NCI-H2227 treated with DMSO at 0.1 percent for 48 hours (cell line): ENCODE results near the gene SLC39A6.
A peak's percentile ranks its signal among the peaks of the same experiment; 100 is the strongest.
"Not testable (repeated sequence)": the region's sequence is repeated elsewhere in the genome, so short reads cannot be mapped to it uniquely, and the experiment has no call there.

Experiments used
- DNase-seq: peaks from one replicate; lab custom pipeline; 2025; lab: John Stamatoyannopoulos, UW

The SLC39A6 gene

DNA sequence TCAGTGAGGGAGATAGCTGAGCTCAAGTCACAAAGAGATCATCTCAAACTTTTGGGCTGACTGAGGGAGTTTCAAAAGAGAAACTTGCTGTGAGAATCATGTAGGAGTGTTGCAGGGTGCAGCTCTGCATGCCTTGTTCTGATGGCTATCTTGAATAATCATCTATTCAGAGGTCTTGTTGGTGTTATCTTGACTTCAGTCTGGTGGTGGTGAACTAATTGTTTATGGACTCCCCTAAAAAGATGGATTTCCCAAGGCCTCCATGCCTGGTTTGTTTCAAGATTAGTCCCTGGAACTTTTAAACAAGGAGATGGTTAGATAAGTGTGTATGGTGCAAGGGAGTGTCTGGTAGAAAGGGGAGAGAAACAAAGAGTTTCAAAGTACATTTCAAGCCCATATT lies 29.8 kb downstream of the SLC39A6 start:
- no peak for DNase-seq

DNA sequence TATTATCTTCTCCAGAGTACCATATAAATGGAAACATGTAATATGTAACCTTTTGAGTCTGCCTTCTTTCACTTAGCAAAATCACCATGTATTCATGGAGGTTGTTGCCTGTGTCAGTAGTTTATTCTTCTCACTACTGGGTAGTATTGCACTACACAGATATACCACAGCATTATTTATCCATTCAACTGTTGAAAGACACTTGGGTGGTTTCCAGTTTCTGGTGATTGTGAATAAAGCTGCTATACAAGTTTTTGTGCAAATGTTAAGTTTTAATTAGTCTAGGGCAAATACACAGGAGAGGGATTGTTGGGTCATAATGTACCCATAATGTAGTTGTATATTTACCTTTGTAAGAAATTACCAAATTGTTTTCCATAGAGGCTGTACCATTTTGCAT lies 32.2 kb downstream of the SLC39A6 start:
- no peak for DNase-seq

DNA sequence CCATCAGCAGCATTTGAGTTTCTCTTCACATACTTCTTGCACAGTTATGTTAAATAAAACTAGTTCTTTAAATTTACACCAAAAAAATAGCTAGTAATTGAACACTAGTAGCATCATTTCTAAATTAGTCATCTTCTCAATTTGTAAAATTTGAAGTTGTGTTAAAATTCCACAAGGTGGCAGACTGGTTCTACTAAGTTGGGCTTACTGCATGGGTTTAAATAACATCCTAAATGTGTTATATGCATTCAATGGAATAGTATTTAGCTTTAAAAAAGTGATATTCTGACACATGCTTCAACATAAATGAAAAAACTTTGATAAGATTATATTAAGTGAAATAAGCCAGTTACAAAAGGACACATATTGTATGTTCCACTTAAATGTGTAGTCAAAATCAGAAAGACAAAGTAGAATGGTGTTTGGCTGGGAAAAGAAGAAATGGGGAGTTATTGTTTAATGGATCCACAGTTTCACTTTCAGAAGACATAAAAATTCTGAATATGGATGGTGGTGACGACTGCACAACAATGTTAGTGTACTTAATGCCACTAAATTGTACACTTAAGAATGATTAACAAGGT lies 33.1 kb downstream of the SLC39A6 start:
- peak; percentile 32 for DNase-seq

DNA sequence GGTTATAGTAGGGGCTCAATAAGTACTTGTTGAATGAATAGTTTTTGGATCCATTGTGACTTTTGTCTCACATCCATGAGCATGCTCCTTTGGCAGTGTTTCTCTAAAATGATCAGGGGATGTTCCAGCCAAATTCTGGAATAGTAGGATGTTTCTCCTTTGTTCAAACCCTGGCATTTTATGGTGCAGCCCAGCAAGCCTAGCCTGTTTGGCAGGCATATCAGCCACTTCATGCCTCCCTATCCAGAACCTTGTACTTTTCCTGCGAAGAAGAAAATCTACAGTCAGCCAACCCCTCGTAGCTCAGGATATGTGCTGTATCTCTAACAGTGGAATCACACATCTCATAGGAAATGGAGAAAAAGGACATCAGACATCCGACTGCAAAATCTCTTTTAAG lies 34.7 kb downstream of the SLC39A6 start:
- no peak for DNase-seq

DNA sequence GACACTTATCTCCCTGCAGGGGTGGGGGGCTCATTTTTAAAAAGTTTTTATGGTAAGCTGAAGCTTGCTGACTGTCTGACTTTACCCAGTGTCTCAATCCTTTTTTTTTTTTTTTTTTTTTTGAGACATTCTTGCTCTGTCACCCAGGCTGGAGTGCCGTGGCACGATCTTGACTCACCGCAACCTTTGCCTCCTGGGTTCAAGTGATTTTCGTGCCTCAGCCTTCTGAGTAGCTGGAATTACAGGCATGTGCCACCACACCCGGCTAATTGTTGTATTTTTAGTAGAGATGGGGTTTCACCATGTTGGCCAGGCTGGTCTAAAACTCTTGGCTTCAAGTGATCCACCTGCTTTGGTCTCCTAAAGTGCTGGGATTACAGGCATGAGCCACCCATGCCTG lies 37.0 kb downstream of the SLC39A6 start:
- DNase-seq, result not testable (repeated sequence)

DNA sequence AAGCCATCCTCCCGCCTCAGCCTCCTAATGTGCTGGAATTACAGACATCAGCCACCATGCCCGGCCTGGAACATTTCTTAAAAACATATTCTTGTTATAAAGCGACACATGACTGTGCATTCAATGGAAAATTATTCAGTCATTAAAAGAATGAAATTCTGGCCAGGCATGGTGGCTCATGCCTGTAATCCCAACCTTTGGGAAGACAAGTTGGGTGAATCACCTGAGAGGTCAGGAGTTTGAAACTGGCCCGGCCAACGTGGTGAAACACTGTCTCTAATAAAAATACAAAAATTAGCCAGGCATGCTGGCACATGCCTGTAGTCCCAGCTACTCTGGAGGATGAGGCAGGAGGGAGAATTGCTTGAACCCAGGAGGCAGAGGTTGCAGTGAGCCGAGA lies 40.1 kb downstream of the SLC39A6 start:
- no peak for DNase-seq

DNA sequence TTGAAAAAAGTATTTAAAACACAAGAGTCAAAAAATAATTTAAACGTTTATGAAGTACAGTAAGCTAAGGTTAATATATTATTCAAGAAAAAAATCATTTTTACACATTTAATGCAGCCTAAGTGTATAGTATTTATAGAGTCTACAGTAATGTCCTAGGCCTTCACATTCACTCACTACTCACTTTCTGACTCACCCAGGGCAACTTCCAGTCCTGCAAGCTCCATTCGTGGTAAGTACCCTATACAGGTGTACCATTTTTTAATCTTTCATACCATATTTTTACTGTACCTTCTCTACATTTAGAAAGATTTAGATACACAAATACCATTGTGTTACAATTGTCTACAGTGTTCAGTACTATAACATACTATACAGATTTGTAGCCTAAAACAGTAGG lies 40.9 kb downstream of the SLC39A6 start:
- no peak for DNase-seq

DNA sequence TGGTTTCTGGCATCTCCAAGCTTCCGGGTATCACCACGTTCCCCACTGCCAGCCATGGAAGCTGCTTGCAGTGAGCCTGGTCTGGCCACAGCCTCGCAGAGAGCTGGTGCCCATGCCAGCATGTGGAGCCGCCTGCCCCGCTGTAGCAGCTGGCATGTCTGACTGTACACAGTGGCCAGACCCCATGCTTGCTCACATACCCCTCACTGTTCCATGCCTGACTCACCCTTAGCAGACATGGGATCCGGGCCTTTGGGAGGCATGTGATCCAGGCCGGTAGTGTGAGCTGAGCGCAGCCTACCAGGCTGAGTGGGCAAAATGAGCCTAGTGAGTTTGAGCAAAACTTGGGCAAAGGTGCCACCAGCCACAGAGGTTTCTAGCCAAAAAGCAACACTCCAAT lies 43.0 kb downstream of the SLC39A6 start:
- no peak for DNase-seq

DNA sequence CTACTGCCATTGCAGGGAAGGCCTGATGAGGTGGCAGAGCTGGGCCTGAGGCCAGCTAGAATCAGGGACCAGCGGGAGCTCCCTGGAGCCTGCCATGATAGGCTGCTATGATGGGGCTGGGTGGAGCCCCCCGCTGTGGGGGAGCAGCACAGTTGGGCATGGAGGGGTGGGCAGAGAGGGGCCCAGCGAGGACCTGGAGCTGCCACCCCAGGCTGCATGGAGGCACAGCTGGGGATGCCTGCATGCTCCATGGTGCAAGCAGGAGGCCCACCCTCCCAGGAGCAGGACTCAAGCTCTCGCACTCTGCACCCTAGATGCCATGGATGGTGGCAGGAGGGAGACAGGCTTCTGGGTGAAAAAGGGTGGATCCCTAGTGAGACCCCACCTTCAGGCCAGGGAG lies 43.9 kb downstream of the SLC39A6 start:
- no peak for DNase-seq

DNA sequence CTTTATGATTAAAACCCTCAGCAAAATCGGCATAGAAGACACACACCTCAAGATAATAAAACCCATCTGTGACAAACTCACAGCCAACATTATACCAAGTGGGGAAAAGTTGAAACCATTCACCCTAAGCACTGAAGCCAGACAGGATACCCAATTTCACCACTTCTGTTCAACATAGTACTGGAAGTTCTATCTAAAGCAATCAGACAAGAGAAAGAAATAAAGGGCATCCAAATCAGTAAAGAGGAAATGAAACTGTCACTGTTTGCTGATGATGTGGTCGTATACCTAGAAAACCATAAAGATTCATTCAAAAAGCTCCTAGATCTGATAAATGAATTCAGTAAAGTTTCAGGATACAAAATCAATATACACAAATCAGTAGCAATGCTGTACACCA lies 45.4 kb downstream of the SLC39A6 start:
- DNase-seq, result no peak

DNA sequence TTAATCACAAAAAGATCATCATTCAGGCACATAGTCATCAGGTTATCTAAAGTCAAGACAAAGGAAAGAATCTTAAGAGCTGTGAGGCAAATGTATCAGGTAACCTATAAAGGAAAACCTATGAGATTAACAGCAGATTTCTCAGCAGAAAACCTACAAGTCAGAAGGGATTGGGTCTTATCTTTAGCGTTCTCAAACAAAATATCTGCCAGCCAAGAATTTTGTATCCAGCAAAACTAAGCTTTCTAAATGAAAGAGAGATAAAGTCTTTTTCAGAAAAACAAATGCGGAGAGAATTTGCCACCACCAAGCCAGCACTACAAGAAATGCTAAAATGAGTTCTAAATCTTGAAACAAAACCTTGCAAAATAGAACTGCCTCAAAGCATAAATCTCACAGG lies 48.0 kb downstream of the SLC39A6 start:
- not testable (repeated sequence) for DNase-seq

DNA sequence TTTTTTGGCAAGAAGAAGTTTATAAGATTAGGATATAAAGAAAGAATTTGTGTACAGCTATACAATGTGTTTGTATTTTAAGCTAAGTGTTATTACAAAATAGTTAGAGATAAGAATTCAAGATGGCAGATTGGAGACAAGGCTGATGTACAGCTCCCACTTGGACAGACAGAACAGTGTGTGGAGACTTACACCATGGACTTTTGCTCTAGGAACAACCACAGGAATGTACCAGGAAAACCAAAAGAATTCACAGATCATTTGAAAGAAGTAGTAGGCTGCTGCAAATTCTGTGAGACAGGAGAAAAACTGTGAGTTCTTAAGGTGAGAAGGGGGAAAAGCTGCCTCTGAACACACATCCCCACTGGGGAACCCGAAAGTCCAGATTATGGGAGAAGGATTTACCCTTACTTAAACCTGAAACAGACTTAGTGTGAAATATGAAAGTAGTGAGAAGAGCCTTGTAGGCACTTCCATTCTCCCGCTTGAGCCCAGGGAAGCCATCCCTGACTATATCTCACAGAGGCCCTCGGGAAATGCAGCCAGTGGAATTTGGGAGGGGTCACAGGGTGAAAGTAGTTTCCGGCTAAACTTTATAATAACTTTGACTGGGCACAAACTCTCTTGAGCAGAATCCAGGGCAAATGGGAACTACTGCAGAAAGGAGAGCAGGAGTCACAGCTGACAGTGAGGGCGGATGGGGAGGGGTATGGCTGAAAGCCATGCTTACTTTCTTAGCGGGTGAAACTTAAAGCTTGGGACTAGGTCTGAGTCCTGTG lies 50.2 kb downstream of the SLC39A6 start:
- DNase-seq, result no peak

DNA sequence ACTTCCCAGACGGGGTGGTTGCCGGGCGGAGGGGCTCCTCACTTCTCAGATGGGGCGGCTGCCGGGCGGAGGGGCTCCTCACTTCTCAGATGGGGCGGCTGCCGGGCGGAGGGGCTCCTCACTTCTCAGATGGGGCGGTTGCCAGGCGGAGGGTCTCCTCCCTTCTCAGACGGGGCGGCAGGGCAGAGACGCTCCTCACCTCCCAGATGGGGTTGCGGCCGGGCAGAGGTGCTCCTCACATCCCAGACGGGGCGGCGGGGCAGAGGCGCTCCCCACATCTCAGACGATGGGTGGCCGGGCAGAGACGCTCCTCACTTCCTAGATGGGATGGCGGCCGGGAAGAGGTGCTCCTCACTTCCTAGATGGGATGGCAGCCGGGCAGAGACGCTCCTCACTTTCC lies 51.4 kb downstream of the SLC39A6 start:
- not testable (repeated sequence) for DNase-seq

DNA sequence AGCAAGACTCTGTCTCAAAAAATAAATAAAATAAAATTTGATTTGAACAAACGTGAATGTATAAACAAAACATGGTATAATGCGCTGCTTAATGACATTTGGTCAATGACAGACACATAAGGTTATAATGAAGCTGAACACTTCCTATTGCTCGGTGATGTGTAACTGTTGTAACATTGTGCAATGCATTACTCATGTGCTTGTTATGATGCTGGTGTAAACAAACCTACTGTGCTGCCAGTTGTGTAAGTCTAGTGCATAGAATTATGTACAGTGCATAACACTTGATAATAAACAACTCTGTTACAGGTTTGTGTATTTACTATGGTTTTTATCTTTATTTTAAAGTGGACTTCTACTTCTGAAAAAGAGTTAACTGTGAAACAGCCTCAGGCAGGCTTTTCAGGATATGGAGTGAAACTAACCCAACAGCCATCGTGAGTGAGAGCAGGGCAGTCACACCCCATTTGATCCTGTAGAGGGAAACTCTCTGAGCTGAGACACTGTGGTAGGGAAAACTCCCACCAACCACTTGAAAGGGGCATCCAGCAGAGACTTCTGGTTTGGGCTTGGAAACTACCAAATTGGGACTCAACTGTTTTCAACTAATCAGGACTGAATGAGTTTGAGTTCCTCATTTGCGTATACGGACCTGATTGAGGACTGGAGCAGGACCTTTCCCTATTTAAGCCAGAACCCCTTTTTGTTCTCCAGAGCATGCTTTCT lies 53.1 kb downstream of the SLC39A6 start:
- no peak for DNase-seq

DNA sequence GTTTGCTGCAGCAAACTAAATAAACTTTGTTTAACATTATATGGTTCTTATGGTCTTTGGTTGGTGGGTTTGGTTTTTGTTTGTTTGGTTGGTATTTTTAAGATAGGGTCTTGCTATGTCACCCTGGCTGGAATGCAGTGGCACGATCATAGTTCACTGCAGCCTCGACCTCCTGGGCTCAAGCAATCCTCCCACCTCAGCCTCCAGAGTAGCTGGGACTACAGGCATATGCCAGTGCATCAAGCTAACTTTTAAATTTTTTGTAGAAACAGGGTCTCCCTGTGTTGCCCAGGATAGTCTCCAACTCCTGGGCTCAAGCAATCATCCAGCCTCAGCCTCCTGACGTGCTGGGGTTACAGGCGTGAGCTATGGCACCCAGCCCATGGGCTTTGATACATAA lies 54.7 kb downstream of the SLC39A6 start:
- DNase-seq, result no peak

DNA sequence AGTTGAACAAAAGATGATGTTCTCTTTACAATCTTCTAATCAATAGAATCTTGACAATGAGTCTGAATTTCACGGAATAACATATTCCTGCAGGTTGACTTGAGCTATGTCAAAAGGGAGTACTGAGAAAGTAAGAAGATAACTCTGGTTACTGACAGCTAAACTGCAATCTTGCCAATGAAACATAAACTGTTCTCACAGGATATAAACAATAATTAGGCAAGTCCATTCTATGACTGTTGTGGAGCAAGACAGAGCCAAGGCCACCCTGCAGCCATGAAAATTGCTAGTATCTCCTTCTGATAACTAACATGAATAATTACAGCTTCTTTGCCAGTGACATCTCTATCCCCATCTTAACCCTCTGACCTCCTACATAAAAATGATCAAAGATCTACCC lies 55.5 kb downstream of the SLC39A6 start:
- DNase-seq, result peak; percentile 23

DNA sequence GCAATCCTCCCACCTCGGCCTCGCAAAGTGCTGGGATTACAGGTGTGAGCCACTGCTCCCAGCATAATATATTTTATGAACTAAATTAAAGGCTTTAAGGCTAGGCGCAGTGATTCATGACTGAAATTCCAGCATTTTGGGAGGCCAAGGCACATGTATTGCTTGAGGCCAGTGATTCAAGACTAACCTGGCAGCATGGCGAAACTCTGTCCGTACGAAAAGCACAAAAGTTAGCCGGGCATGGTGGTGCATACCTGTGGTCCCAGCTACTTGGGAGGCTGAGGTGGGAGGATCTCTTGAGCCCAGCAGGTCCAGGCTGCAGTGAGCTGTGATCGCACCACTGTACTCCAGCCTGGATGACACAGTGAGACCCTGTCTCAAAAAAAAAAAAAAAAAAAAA lies 56.7 kb downstream of the SLC39A6 start:
- not testable (repeated sequence) for DNase-seq

DNA sequence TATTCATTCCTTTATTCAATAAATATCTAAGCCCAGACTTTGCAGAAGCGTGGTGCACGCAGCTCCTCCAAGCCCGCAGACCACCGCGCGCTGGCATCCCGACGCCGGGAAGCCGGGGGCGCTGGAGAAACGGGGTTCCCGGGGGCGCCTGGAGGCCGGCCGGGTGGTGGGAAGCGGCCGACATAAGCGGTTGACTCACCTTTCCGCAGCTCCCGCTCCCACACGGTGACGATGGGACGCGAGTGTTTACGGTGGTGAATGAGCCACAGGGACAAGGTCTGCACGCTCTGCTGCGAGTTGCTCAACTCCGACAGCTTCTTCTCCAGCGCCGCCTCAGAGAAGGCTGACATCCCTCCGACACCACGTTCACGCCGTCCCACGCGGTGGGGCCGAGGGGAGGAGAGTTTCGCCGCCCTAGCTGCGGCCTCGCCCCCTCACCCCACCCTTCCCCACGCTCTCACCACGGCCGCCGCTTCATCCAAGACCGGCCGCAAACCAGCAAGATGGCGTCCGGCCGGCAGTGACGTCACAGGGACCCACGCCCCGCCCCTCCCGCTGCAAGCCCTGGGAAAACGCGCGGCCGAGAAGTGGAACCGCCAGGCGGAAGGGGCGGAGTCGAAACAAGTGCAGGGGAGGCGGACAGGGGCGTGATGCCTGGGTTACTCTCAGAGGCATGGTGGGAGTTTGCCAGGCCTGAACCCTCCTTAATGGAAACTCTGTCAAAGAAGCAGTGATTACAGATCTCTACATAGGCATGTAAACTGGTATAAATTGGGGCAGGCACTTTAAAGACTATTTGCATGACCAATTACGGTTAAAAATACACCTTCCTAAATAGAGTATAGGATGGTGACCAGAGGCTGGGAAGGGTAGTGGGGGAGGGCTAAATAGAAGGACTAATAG lies 61.8 kb downstream of the SLC39A6 start, which contains the start of gene RPRD1A:
TSS of gene RPRD1A (minus strand) at position 505 of the 903 bp plus-strand sequence. CDS start at position 350, 155 bp downstream.
- peak; percentile 96 for DNase-seq

DNA sequence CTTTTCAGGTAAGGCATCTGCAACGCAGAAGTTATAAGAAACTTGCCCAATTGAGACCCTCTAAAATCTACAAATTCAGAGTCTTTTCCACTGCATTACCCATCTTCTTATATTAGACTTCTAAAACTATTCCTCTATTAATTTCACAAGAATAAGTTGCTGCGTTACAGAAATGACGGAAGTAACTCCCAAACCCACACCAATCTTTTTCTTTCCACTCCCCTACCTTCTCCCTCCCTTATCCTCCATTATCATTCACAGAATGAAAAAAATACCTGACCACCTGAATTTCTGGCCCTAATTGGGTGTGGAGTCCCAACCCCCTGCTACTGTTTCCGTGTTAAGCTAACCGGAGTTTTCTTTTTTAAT lies 62.5 kb downstream of the SLC39A6 start:
- no peak for DNase-seq

DNA sequence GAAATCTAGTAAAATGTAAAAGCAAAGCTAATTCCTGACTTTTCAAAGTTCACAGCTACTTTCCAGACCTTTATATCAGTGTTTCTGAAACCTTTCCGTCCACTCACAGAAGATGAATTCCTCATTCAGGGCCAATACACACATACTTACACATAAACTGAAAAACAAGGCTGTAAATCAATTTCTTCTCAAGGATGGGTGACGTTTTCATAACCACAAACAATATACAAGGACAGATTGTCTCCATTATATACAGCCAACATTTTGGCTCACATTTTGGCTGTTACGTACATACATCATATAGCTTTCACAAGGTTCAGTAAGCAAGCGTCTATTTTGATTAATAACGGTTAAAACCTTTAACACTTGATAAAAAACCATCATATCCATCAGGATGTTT lies 63.1 kb downstream of the SLC39A6 start:
- no peak for DNase-seq

DNA sequence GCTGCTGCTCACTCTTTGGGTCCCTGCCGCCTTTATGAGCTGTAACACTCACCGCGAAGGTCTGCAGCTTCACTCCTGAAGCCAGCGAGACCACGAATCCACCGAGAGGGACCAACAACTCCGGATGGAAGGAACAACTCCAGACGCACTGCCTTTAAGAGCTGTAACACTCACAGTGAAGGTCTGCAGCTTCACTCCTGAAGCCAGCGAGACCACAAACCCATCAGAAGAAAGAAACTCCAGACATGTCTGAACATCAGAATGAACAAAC lies 64.4 kb downstream of the SLC39A6 start:
- DNase-seq, result not testable (repeated sequence)

DNA sequence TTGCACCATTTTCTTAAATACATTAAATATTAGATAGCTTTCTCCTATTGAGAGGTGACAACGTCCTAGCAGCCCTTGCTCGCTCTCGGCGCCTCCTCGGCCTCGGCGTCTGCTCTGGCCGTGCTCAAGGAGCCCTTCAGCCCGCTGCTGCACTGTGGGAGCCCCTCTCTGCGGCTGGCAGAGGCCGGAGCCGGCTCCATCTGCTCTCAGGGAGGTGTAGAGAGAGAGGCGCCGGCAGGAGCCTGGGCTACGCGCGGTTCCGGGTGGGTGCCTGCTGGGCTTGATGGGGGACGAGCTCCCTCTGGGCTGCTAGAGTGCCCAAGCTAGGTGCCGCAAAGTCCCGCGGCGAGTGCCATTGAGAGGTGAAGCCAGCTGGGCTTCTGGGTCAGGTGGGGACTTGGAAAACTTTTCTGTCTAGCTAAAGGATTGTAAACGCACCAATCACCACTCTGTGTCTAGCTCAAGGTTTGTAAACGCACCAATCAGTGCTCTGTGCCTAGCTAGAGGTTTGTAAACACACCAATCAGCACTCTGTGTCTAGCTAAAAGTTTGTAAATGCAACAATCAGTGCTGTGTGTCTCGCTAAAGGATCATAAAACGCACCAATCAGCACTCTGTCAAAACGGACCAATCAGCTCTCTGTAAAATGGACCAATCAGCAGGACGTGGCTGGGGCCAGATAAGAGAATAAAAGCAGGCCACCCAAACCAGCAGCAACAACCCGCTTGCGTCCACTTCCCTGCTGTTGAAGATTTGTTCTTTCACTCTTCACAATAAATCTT lies 64.9 kb downstream of the SLC39A6 start:
- DNase-seq, result no peak
